AG09309 (cell line): ENCODE measurements around the gene PEPD.
A peak's percentile ranks its signal among the peaks of the same experiment; 100 is the strongest.

Source experiments
- DNase-seq: peaks from one replicate; pipeline ENCODE4 v3.0.0-alpha.2; 2010; ENCODE audit warnings: low read depth
- H3K4me3 ChIP-seq: 2 replicates; pipeline ENCODE4 v1.5.1; 2011; ENCODE audit warnings: mild to moderate bottlenecking, low read depth, low read length, moderate library complexity; ENCODE audit not compliant: control insufficient read depth
- TF ChIP-seq, protein P1 (sequence below): IDR thresholded peaks from 2 replicates; pipeline ENCODE4 v1.5.1; 2011; ENCODE audit warnings: mild to moderate bottlenecking, low read depth, low read length, inconsistent platforms; ENCODE audit not compliant: insufficient read depth, control insufficient read depth; ENCODE audit errors: missing control alignments

PEPD gene

DNA sequence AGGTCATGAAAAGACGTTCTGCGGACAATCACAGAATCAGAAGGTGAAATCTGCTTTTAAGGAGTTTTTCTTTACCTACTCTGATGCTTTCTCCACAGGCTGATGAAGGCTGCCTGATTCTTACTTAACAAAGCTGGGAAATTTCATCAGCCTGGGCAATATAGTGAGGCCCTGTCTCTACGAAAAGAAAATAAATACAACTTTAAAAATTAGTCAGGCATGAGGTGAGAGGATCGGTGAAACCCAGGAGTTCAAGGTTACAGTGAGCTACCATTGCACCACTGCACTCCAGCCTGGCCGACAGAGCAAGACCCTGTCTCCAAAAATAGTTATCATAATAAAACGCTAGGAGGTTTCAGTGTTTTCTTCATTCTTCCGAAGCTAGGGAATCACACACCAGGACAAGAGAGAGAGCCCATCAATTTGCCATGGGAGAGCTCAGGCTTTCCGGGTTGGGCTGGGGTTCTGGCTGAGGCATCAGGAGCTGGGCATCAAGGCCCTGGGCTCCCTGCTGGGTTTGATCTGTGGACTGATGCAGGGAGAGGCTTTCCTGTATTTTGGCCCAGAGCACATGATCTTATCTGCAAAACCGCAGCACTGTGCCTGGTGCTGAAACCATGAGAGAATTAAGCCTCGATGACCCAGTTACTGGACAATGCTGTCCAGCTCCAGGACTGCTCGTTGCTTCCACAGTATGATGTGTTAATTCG, 173.1 kb downstream of the PEPD start:
- DNase-seq: peak; percentile 37
- TF ChIP-seq, protein P1, sequence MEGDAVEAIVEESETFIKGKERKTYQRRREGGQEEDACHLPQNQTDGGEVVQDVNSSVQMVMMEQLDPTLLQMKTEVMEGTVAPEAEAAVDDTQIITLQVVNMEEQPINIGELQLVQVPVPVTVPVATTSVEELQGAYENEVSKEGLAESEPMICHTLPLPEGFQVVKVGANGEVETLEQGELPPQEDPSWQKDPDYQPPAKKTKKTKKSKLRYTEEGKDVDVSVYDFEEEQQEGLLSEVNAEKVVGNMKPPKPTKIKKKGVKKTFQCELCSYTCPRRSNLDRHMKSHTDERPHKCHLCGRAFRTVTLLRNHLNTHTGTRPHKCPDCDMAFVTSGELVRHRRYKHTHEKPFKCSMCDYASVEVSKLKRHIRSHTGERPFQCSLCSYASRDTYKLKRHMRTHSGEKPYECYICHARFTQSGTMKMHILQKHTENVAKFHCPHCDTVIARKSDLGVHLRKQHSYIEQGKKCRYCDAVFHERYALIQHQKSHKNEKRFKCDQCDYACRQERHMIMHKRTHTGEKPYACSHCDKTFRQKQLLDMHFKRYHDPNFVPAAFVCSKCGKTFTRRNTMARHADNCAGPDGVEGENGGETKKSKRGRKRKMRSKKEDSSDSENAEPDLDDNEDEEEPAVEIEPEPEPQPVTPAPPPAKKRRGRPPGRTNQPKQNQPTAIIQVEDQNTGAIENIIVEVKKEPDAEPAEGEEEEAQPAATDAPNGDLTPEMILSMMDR: no peak
- H3K4me3 ChIP-seq: no peak overlapping the region

DNA sequence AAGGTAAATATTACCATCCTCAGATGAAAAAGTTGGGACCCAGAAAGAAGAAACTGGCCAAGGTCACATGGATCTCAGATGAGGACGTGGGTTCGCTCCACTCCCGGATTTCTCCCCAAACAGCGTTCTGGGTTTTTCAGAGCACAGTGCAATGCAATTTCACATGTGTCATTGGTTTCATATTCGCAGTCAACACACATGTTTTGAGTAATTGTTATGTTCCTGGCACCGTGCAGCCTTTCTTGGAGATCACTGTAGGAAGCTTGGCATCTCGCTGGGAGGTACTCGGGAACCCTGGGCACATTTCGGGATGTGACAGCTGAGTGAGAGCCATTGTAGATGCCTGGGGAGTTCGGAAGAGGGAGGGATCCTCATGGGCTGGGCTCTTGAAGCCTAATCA, 174.3 kb downstream of the PEPD start:
- DNase-seq: no peak
- TF ChIP-seq, protein P1: no peak
- H3K4me3 ChIP-seq: no peak overlapping the region

DNA sequence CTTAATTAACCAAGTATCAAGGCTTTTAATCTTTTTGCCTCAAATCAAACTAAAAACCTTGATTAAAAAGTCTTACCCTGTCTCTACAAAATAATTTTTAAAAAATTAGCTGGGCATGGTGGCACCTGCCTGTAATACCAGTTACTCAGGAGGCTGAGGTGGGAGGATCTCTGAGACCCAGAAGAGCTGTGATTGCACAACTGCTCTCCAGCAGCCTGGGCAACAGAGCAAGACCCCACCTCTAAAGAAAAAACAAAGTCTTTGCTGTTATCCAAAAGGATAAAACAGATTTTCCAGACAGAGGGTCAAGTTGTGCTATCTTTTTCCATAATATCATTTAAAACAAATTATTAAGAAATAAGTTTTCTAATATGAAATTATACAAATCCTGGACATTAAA, 174.9 kb downstream of the PEPD start:
- no peak for DNase-seq
- TF ChIP-seq, protein P1: no peak
- no peak overlapping the region for H3K4me3 ChIP-seq

DNA sequence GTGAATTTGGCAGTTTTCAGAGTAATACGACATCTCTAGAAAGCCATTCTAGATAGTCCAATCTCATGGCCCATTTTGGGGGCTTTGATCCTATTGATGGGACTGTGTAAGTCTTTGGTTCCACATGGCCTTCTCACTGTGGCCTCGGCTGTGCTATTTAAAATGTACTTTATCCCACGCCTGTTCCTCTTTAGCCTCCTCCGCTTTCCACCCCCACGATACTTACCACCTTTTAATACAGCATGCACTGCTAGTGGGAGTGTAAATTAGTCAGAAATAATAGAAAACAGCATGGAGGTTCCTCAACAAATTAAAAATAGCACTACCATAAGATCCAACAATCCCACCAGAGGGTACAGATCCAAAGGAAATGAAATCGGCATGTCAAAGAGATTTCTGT, 176.4 kb downstream of the PEPD start:
- no peak overlapping the region for H3K4me3 ChIP-seq
- TF ChIP-seq, protein P1: no peak
- no peak for DNase-seq

DNA sequence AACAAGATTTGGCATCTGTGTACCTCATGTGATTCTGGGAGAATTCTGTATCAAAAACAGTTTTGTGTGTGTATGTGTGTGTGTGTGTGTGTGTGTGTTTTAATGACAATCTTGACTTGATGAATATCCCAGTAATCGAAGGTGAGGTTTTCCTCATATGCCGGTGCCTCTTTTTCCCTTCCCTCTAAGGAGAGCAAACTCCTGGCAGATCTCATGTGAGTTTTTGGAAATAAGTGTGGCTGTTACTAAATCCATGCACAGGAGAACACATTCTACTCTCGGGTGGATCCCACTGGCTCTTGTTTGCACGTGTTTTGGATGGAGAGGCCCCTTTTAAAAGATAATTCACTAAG, 177.0 kb downstream of the PEPD start:
- DNase-seq: no peak
- no peak overlapping the region for H3K4me3 ChIP-seq
- TF ChIP-seq, protein P1: no peak

DNA sequence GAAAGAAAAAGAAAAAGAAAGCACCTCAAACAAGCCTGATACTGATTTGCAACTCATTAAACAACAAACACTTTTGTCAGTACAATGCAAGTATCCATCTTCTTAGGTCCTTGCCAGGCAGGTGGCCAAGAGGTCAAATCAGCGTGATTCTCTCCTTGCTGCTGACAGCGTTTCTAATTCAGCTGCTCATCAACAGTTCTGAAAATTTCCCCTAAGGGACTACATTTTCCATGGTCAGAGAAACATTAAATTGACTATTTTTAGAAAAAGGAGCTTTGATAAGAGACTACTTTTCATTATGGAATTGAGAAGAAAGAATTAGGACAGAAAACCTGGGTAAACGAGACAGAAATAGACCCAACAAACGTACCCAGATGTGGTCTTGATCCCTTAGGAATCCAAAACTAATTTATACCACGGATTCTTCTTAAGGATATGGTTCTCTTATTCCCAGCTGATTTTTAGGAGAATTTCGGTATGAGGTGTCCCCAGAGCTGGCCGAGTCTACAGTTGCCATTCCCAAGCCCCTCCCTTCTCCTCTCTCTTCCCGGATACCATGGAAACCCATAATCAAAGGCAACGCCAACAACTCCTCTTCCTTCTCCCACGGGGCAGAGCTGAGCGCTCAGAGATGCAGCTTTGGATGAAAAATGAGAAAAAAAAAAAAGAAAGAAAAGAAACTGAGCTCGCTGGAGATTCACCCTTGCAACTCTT, 177.6 kb downstream of the PEPD start:
- TF ChIP-seq, protein P1: no peak
- DNase-seq: no peak
- H3K4me3 ChIP-seq: no peak overlapping the region

DNA sequence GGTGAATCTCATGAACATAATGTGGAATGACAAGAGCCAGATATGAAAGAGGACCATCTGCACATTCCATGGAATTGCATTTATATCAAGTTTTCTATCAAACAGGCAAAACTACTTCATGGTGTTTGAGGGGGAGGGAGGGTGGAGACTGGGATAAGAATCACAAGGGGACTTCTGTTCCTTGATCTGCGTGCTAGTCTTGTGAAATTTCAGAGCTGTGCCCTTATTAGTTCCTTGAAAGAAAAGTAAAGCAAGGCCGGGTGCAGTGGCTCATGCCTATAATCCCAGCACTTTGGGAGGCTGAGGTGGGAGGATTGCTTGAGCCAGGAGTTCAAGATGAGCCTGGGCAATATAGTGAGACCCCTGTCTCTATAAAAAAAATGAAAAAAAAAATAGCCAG, 178.3 kb downstream of the PEPD start:
- DNase-seq: no peak
- TF ChIP-seq, protein P1: no peak

More for the DNA sequence above, 178.3 kb downstream of the PEPD start:
- no peak overlapping the region for H3K4me3 ChIP-seq
